H1 (cell line): ENCODE data around the gene ZNG1F. TPM values are rescaled to one million over a fixed set of nuclear protein-coding genes. Genes with fewer than 3 reads are reported as not detected.
"Not testable (repeated sequence)": the region's sequence is repeated elsewhere in the genome, so short reads cannot be mapped to it uniquely, and the experiment has no call there.

ENCODE experiments used
- CTCF ChIA-PET: fragments of 300-600 bp; sonication (Branson Sonifier 250); formaldehyde crosslinking; loops from one replicate; lab custom pipeline; 2021; ENCODE audit not compliant: partially characterized antibody; lab: Charles Lee
- POLR2A ChIA-PET: fragments of 300-600 bp; sonication (Branson Sonifier 250); formaldehyde crosslinking; loops from one replicate; lab custom pipeline; 2021; ENCODE audit warnings: inconsistent platforms; ENCODE audit not compliant: partially characterized antibody; lab: Charles Lee
- DNase-seq, 2 experiments: peaks; one replicate each; pipeline versions ENCODE4 v3.0.0 to v3.0.0-alpha.2; 2010 to 2022; ENCODE audit warnings: low spot score in 2 of 2, low read depth in 1 of 2, mixed read lengths in 1 of 2
- FAIRE-seq: peaks from 2 replicates; lab custom pipeline; 2011; peaks lifted over from hg19 to GRCh38; lab: Jason Lieb, UNC
- H2AFZ ChIP-seq: 2 replicates; pipeline ENCODE4 v1.8.1; 2012; ENCODE audit warnings: low read length, inconsistent platforms
- H2AK5ac ChIP-seq: 2 replicates; pipeline ENCODE4 v1.6.1; 2013; ENCODE audit warnings: low read depth, low read length
- H2BK120ac ChIP-seq: replicated peaks from 2 replicates; pipeline ENCODE3; 2013; ENCODE audit warnings: low read depth, low read length, inconsistent platforms
- H2BK12ac ChIP-seq: 2 replicates; pipeline ENCODE4 v1.6.1; 2013; ENCODE audit warnings: low read depth, low read length
- H2BK15ac ChIP-seq: 2 replicates; pipeline ENCODE4 v1.6.1; 2013; ENCODE audit warnings: low read length
- H2BK20ac ChIP-seq: 2 replicates; pipeline ENCODE4 v1.6.1; 2013; ENCODE audit warnings: low read length
- H2BK5ac ChIP-seq: 2 replicates; pipeline ENCODE4 v1.6.1; 2013; ENCODE audit warnings: low read depth, low read length
- H3K14ac ChIP-seq: 2 replicates; pipeline ENCODE4 v1.6.1; 2013; ENCODE audit warnings: inconsistent platforms; ENCODE audit not compliant: insufficient read length
- H3K18ac ChIP-seq: 2 replicates; pipeline ENCODE4 v1.6.1; 2013; ENCODE audit warnings: low read length; ENCODE audit errors: extremely low read depth
- H3K23ac ChIP-seq: 2 replicates; pipeline ENCODE4 v1.6.1; 2013; ENCODE audit warnings: inconsistent platforms; ENCODE audit not compliant: insufficient read length
- H3K23me2 ChIP-seq: 2 replicates; pipeline ENCODE4 v1.6.1; 2013; ENCODE audit warnings: low read depth, low read length
- H3K27ac ChIP-seq: 2 replicates; pipeline ENCODE4 v1.6.1; 2011; ENCODE audit warnings: low read depth, low read length, inconsistent platforms
- H3K27me3 ChIP-seq, 4 experiments: replicated peaks in 1 of 4; 1 replicate in 1 of 4; 2 replicates in 3 of 4; pipeline versions ENCODE4 v1.6.1 to v1.8.1; 2011 to 2013; ENCODE audit warnings: low read length in 3 of 4, mild to moderate bottlenecking in 3 of 4, inconsistent platforms in 2 of 4, mixed read lengths in 2 of 4, moderate library complexity in 1 of 4; ENCODE audit not compliant: control insufficient read depth in 3 of 4, insufficient read depth in 3 of 4; ENCODE audit errors: extremely low read depth in 1 of 4
- H3K36me3 ChIP-seq, 4 experiments: 2 replicates each; pipeline versions ENCODE4 v1.6.1 to v1.8.1; 2011 to 2013; ENCODE audit warnings: mild to moderate bottlenecking in 4 of 4, low read length in 3 of 4, moderate library complexity in 2 of 4, control low read depth in 1 of 4, inconsistent platforms in 1 of 4; ENCODE audit not compliant: insufficient read depth in 4 of 4, control insufficient read depth in 2 of 4
- H3K4ac ChIP-seq: replicated peaks from 2 replicates; pipeline ENCODE3; 2013; ENCODE audit warnings: low read length, low read depth, mixed read lengths, inconsistent platforms; ENCODE audit not compliant: insufficient read length
- H3K4me1 ChIP-seq, 4 experiments: replicated peaks in 1 of 4; 1 replicate in 1 of 4; 2 replicates in 3 of 4; pipeline versions ENCODE4 v1.6.1 to v1.8.1; 2011 to 2013; ENCODE audit warnings: low read length in 3 of 4, inconsistent platforms in 2 of 4, mixed read lengths in 1 of 4; ENCODE audit not compliant: insufficient read depth in 4 of 4, control insufficient read depth in 3 of 4
- H3K4me2 ChIP-seq, 2 experiments: 2 replicates each; pipeline versions ENCODE4 v1.6.1 to v1.8.1; 2011 to 2013; ENCODE audit warnings: low read depth in 2 of 2, low read length in 2 of 2, control low read depth in 1 of 2, inconsistent platforms in 1 of 2, mild to moderate bottlenecking in 1 of 2; ENCODE audit not compliant: insufficient read depth in 1 of 2
- H3K4me3 ChIP-seq, 4 experiments: fragments of 200-600, 300-600 bp in 1 of 4; sonication (generic), shearing (Covaris generic), sonication (Bioruptor Twin) in 1 of 4; 2 replicates each; pipeline versions ENCODE4 v1.5.1 to v1.8.1; 2011 to 2016; ENCODE audit warnings: low read length in 4 of 4, low read depth in 3 of 4, control low read depth in 2 of 4, inconsistent platforms in 2 of 4, mild to moderate bottlenecking in 2 of 4, mixed read lengths in 1 of 4, moderate library complexity in 1 of 4; ENCODE audit not compliant: insufficient read depth in 2 of 4; ENCODE audit errors: extremely low read depth in 1 of 4
- H3K56ac ChIP-seq: replicated peaks from 2 replicates; pipeline ENCODE3; 2013; ENCODE audit warnings: low read depth, mild to moderate bottlenecking, mixed read lengths, low read length, inconsistent platforms; ENCODE audit not compliant: insufficient read length
- H3K79me1 ChIP-seq: 2 replicates; pipeline ENCODE4 v1.6.1; 2013; ENCODE audit warnings: low read depth, low read length, control low read depth
- H3K79me2 ChIP-seq, 2 experiments: 2 replicates each; pipeline versions ENCODE4 v1.6.1 to v1.8.1; 2012 to 2013; ENCODE audit warnings: low read length in 2 of 2, mild to moderate bottlenecking in 2 of 2, inconsistent platforms in 1 of 2; ENCODE audit not compliant: insufficient read depth in 2 of 2, control insufficient read depth in 1 of 2
- H3K9ac ChIP-seq, 4 experiments: replicated peaks in 1 of 4; 1 replicate in 1 of 4; 2 replicates in 3 of 4; pipeline versions ENCODE4 v1.6.1 to v1.8.1; 2011 to 2013; ENCODE audit warnings: low read depth in 3 of 4, low read length in 3 of 4, control low read depth in 2 of 4, mild to moderate bottlenecking in 2 of 4, moderate library complexity in 2 of 4, inconsistent platforms in 1 of 4; ENCODE audit errors: extremely low read depth in 1 of 4
- H3K9me3 ChIP-seq, 2 experiments: 2 replicates each; pipeline versions ENCODE4 v1.6.1 to v1.8.1; 2012 to 2013; ENCODE audit warnings: mild to moderate bottlenecking in 2 of 2, moderate library complexity in 2 of 2, control low read depth in 1 of 2, inconsistent platforms in 1 of 2, low read depth in 1 of 2, low read length in 1 of 2, mixed read lengths in 1 of 2; ENCODE audit not compliant: insufficient read depth in 2 of 2
- H4K20me1 ChIP-seq, 2 experiments: replicated peaks in 1 of 2; 2 replicates each; pipeline versions ENCODE3 to v1.8.1; 2011 to 2013; ENCODE audit warnings: inconsistent platforms in 2 of 2, low read length in 2 of 2, mild to moderate bottlenecking in 1 of 2; ENCODE audit not compliant: insufficient read depth in 2 of 2, control insufficient read depth in 1 of 2
- H4K5ac ChIP-seq: 2 replicates; pipeline ENCODE4 v1.6.1; 2013; ENCODE audit warnings: low read length, low read depth, mixed read lengths, inconsistent platforms; ENCODE audit not compliant: insufficient read length
- H4K8ac ChIP-seq: 2 replicates; pipeline ENCODE4 v1.8.0; 2013; ENCODE audit warnings: mild to moderate bottlenecking, moderate library complexity, low read length, inconsistent platforms; ENCODE audit not compliant: insufficient read depth; ENCODE audit errors: extremely low read depth
- H4K91ac ChIP-seq: replicated peaks from 2 replicates; pipeline ENCODE3; 2013; ENCODE audit warnings: low read length, mixed read lengths, inconsistent platforms; ENCODE audit not compliant: insufficient read length
- WGBS, 2 experiments: shearing (Covaris generic) in 1 of 2; methylation state at CpG; one replicate each; pipeline versions ENCODE4 v1.1.6 to v1.1.7; 2013 to 2015; ENCODE audit warnings: low lambda C conversion rate in 2 of 2, mixed read lengths in 2 of 2, inconsistent platforms in 1 of 2, low coverage in 1 of 2, missing lambda C conversion rate in 1 of 2; ENCODE audit not compliant: insufficient replicate concordance in 2 of 2, insufficient coverage in 1 of 2, insufficient read length in 1 of 2; ENCODE audit errors: extremely low coverage in 1 of 2, missing lambda C conversion rate in 1 of 2; 5-methylcytosine and 5-hydroxymethylcytosine counted together
- polyA plus RNA-seq, 7 experiments: library from polyadenylated mRNA; depleted of rRNA in 3 of 7; stranded (reverse) in 5 of 7; unstranded in 2 of 7; fragments of >200 nt in 5 of 7; fragments of 200-250 nt in 2 of 7; gene quantifications; 1 replicate in 5 of 7; 2 replicates in 1 of 7; 4 replicates in 1 of 7; pipeline versions ENCODE4 v1.2.1 to v1.2.3, GENCODE V29; 2011 to 2013; ENCODE audit warnings: missing spikeins in 2 of 7, mixed read lengths in 2 of 7
- total RNA-seq: library from RNA; stranded (reverse); fragmentation: NEBNext Ultra II Directional; extraction: Animal tissue kit (Norgen Biotek cat#: 25700); gene quantifications from 2 replicates; pipeline ENCODE4 v1.2.1, GENCODE V29; 2021

ZNG1F gene
- total and polyA plus RNA-seq, 2 of the 8 experiments (the other 6 are each of a cell fraction or from before 2014, with no cell fraction given), result 4.3 to 4.8 TPM

GRCh38 chr9:41087157-41087780, 101.8 kb downstream of the ZNG1F start:
- H3K14ac ChIP-seq, H3K36me3 ChIP-seq, H2BK120ac ChIP-seq, FAIRE-seq, H2AFZ ChIP-seq, H2BK5ac ChIP-seq, H2BK20ac ChIP-seq, H3K23ac ChIP-seq, H3K79me2 ChIP-seq, H2AK5ac ChIP-seq, H3K4ac ChIP-seq, H2BK15ac ChIP-seq, DNase-seq, H4K20me1 ChIP-seq, H4K8ac ChIP-seq, H4K91ac ChIP-seq, H3K4me1 ChIP-seq, H3K4me3 ChIP-seq, H3K9me3 ChIP-seq, H4K5ac ChIP-seq, H3K18ac ChIP-seq, H3K27ac ChIP-seq, POLR2A ChIA-PET, H3K4me2 ChIP-seq, H3K79me1 ChIP-seq, H3K23me2 ChIP-seq, CTCF ChIA-PET, H3K56ac ChIP-seq, H2BK12ac ChIP-seq, H3K9ac ChIP-seq: not testable (repeated sequence)
- WGBS, 2 experiments, result 71% methylated on average over 4 of the region's 5 CpGs; no CpG with 5 or more reads in 1 of the 2 experiments
- H3K27me3 ChIP-seq, result peaks cover 2 to 16% (median 8%) of the 10 kb centered on the region in 4 experiments

DNA sequence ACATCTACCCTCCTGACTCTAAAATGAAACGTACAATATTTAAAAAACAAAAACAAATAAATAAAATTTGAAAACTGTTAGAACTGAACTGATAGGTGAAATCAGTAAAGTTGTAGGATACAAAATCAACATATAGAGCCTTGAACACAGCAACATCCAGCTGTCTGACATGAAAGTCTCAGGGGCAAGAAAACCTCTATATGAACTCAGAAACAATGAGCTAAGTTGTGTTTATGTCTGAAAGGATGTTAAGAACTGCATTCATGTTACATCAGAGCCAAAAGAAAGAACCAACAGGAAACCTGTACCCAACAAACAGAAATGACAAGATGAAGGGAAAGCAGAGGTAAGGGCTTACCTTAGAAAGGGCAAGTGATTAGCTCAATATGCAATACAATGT, 102.4 kb downstream of the ZNG1F start:
- H2BK20ac ChIP-seq, H2BK15ac ChIP-seq, H3K9ac ChIP-seq, H4K5ac ChIP-seq, H3K23me2 ChIP-seq, H4K20me1 ChIP-seq, H2BK5ac ChIP-seq, H3K9me3 ChIP-seq, H3K79me2 ChIP-seq, DNase-seq, H3K79me1 ChIP-seq, H3K27ac ChIP-seq, H2AK5ac ChIP-seq, H3K36me3 ChIP-seq, H3K14ac ChIP-seq, H2BK12ac ChIP-seq, H3K4ac ChIP-seq, H3K4me2 ChIP-seq, H3K4me1 ChIP-seq, POLR2A ChIA-PET, CTCF ChIA-PET, FAIRE-seq, H2BK120ac ChIP-seq, H3K56ac ChIP-seq, H3K18ac ChIP-seq, H2AFZ ChIP-seq, H4K8ac ChIP-seq, H4K91ac ChIP-seq, H3K23ac ChIP-seq, H3K4me3 ChIP-seq: not testable (repeated sequence)
- WGBS, 2 experiments, result no CpG with 5 or more reads among the region's 1 CpG
- peaks cover 2 to 17% (median 8%) of the 10 kb centered on the region in 4 experiments for H3K27me3 ChIP-seq
